Keratinocyte (primary cell): ENCODE data around the gene SLC10A4. TPM values are rescaled to one million over a fixed set of nuclear protein-coding genes. Genes with fewer than 3 reads are reported as not detected.

ENCODE experiments used
- DNase-seq: peaks from one replicate; pipeline ENCODE4 v3.0.0-alpha.2; 2011; ENCODE audit warnings: low read depth, missing footprints, low spot score
- FAIRE-seq: peaks from 2 replicates; lab custom pipeline; 2011; peaks lifted over from hg19 to GRCh38; lab: Jason Lieb, UNC
- H2AFZ ChIP-seq: 2 replicates; pipeline ENCODE4 v1.6.0; 2012; ENCODE audit warnings: low read length, control low read depth, inconsistent platforms; ENCODE audit not compliant: control insufficient read depth
- H3K27ac ChIP-seq: 2 replicates; pipeline ENCODE4 v1.5.1; 2011; ENCODE audit warnings: low read length; ENCODE audit not compliant: control insufficient read depth, insufficient read depth
- H3K27me3 ChIP-seq: 3 replicates; pipeline ENCODE4 v1.6.0; 2011; ENCODE audit warnings: low read length; ENCODE audit not compliant: control insufficient read depth, insufficient read depth; ENCODE audit errors: extremely low read depth
- H3K36me3 ChIP-seq, 2 experiments: 2 replicates in 1 of 2; 3 replicates in 1 of 2; pipeline ENCODE4 v1.5.1; 2011; ENCODE audit warnings: low read length in 2 of 2, mild to moderate bottlenecking in 1 of 2; ENCODE audit not compliant: control insufficient read depth in 2 of 2, insufficient read depth in 2 of 2; ENCODE audit errors: extremely low read depth in 1 of 2
- H3K4me1 ChIP-seq: 3 replicates; pipeline ENCODE4 v1.5.1; 2011; ENCODE audit warnings: low read length; ENCODE audit not compliant: control insufficient read depth, insufficient read depth; ENCODE audit errors: extremely low read depth
- H3K4me2 ChIP-seq: 3 replicates; pipeline ENCODE4 v1.6.0; 2011; ENCODE audit warnings: low read depth, low read length; ENCODE audit not compliant: control insufficient read depth, insufficient read depth; ENCODE audit errors: extremely low read depth
- H3K4me3 ChIP-seq, 3 experiments: fragments of 200-600 bp in 1 of 3; sonication (generic) in 1 of 3; 2 replicates in 2 of 3; 3 replicates in 1 of 3; pipeline ENCODE4 v1.5.1; 2011 to 2016; ENCODE audit warnings: low read length in 3 of 3, mild to moderate bottlenecking in 3 of 3, control low read depth in 2 of 3, inconsistent platforms in 1 of 3, low read depth in 1 of 3, mixed read lengths in 1 of 3, mixed run types in 1 of 3, moderate library complexity in 1 of 3; ENCODE audit not compliant: control insufficient read depth in 2 of 3, insufficient read depth in 2 of 3; ENCODE audit errors: extremely low read depth in 1 of 3
- H3K79me2 ChIP-seq: 2 replicates; pipeline ENCODE4 v1.6.0; 2012; ENCODE audit warnings: low read length; ENCODE audit not compliant: control insufficient read depth, insufficient read depth
- H3K9ac ChIP-seq: 3 replicates; pipeline ENCODE4 v1.6.0; 2011; ENCODE audit warnings: low read length; ENCODE audit not compliant: control insufficient read depth, insufficient read depth; ENCODE audit errors: extremely low read depth
- H3K9me1 ChIP-seq: 3 replicates; pipeline ENCODE4 v1.6.0; 2011; ENCODE audit warnings: low read length; ENCODE audit not compliant: control insufficient read depth, insufficient read depth; ENCODE audit errors: extremely low read depth
- H3K9me3 ChIP-seq: 2 replicates; pipeline ENCODE4 v1.5.1; 2012; ENCODE audit warnings: low read depth, low read length; ENCODE audit not compliant: control insufficient read depth
- H4K20me1 ChIP-seq: 3 replicates; pipeline ENCODE4 v1.6.0; 2011; ENCODE audit warnings: low read length; ENCODE audit not compliant: control insufficient read depth, insufficient read depth; ENCODE audit errors: extremely low read depth
- CTCF ChIP-seq, 3 experiments: IDR thresholded peaks in 1 of 3; conservative IDR thresholded peaks in 1 of 3; optimal IDR thresholded peaks in 1 of 3; 2 replicates in 2 of 3; 3 replicates in 1 of 3; pipeline versions ENCODE3 to v1.5.1; 2011; ENCODE audit warnings: low read length in 3 of 3, mild to moderate bottlenecking in 3 of 3, moderate library complexity in 2 of 3, control low read depth in 1 of 3, inconsistent platforms in 1 of 3; ENCODE audit not compliant: insufficient read depth in 2 of 3; ENCODE audit errors: extremely low read depth in 1 of 3
- EZH2 ChIP-seq: IDR thresholded peaks from one replicate; pipeline ENCODE4 v1.6.1; 2012; ENCODE audit warnings: inconsistent platforms, mild to moderate bottlenecking, low read length, moderate library complexity
- dilution Hi-C: fragments of 300-500 bp; cut with MboI; formaldehyde crosslinking; loops from one replicate; pipeline ENCODE4 v1.7.0; 2020; ENCODE audit warnings: low sequenced_read_pairs; ENCODE audit not compliant: extremely low pct_ligation_motif_present
- polyA plus RNA-seq, 5 experiments: library from polyadenylated mRNA; depleted of rRNA in 3 of 5; stranded (reverse) in 3 of 5; stranded (forward) in 1 of 5; unstranded in 1 of 5; fragments of >200 nt; gene quantifications; 1 replicate in 1 of 5; 2 replicates in 3 of 5; 3 replicates in 1 of 5; pipeline versions ENCODE4 v1.2.1 to v1.2.3, GENCODE V29; 2011 to 2012; ENCODE audit warnings: missing spikeins in 2 of 5, low read depth in 1 of 5, low replicate concordance in 1 of 5

SLC10A4 gene
- polyA plus RNA-seq, 1 donor (not counting 4 experiments of a cell fraction or from before 2014, with no cell fraction given): 0.07 TPM

DNA sequence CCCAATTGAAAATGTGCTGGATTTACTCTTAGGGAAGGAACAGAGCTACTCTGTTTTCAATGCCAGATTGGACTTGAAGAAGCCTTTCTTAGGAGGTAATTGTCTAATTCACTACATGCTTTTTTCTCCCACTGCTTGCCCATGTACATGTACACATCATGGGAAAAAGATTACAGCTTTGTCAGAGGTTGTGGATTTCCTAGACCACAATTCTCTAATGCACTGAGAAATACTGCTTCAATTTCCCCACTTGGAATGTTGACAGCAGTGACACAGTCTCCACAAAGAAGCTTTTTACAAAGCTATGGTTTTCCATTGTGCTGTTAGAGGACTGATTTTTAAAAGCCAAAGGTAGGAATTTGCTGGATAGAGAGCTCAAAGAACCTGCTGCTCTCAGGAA is 26.4 kb downstream of the SLC10A4 start:
- Histone ChIP-seq H4K20me1 (no peaks in the 10 kb centered on the region), H3K79me2 (no peaks in the 10 kb centered on the region), H3K4me2 (no peak overlapping the region), H3K9ac (no peak overlapping the region), H3K9me3 (no peaks in the 10 kb centered on the region), H3K36me3 (peaks cover 12 to 36% of the 10 kb centered on the region in 2 experiments), H3K27ac (no peak overlapping the region), H3K4me3 (no peak overlapping the region), H3K4me1 (no peaks in the 10 kb centered on the region), H3K9me1 (no peaks in the 10 kb centered on the region), H2AFZ (no peak overlapping the region), H3K27me3 (no peaks in the 10 kb centered on the region)
- TF ChIP-seq EZH2 (no peak), CTCF (optimal IDR thresholded peaks at IDR 0.05 in 1 of 3, IDR thresholded peaks at IDR 0.05 in 1 of 3, conservative IDR thresholded peaks at IDR 0.05 in 1 of 3; ENCODE audit: extremely low read depth in 1 of 3, insufficient read depth in 2 of 3, low read length in 3 of 3) (no peak)
- DNase-seq: no peak
- no peak for FAIRE-seq
- dilution Hi-C loops: no loop called here

DNA sequence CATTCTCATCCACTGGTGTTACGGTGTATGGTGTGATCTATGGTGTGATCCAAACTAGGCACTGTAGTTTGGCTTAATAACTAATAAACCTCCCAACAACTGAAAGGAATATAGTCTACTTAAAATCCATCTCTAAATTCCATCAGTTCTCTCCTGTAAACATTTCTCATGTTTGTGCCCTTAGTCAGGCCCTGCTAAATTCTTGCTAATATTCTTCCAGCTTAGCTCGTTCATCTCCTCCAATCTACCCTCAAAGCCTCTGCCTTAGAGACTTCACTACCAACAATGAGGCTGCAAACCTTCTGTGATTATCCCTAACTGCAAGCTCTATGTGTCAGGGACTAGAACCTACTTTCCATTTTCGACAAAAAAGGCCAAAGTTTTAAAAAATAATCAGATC is 35.0 kb downstream of the SLC10A4 start:
- H3K79me2 ChIP-seq: no peaks in the 10 kb centered on the region
- no peaks in the 10 kb centered on the region for H3K4me1 ChIP-seq
- no peak for DNase-seq
- H3K9ac ChIP-seq: no peak overlapping the region
- dilution Hi-C loops: no loop called here
- H3K27me3 ChIP-seq: no peaks in the 10 kb centered on the region
- no peak overlapping the region for H3K4me3 ChIP-seq
- no peak overlapping the region for H3K27ac ChIP-seq
- no peaks in the 10 kb centered on the region for H4K20me1 ChIP-seq
- no peak overlapping the region for H2AFZ ChIP-seq
- H3K9me1 ChIP-seq: no peaks in the 10 kb centered on the region
- H3K36me3 ChIP-seq: peaks cover 11 to 21% of the 10 kb centered on the region in 2 experiments
- no peaks in the 10 kb centered on the region for H3K9me3 ChIP-seq
- no peak overlapping the region for H3K4me2 ChIP-seq
- no peak for FAIRE-seq
- no peak for TF ChIP-seq EZH2

GRCh38 chr4:48526406-48526805 is 43.3 kb downstream of the SLC10A4 start:
- peaks cover 18 to 30% of the 10 kb centered on the region in 2 experiments for H3K36me3 ChIP-seq
- FAIRE-seq: no peak

More at GRCh38 chr4:48526406-48526805, 43.3 kb downstream of the SLC10A4 start:
- no peak overlapping the region for H3K27ac ChIP-seq
- H2AFZ ChIP-seq: no peak overlapping the region
- no peaks in the 10 kb centered on the region for H3K27me3 ChIP-seq
- H4K20me1 ChIP-seq: peaks cover 3% of the 10 kb centered on the region
- H3K4me3 ChIP-seq: no peak overlapping the region
- peaks cover 3% of the 10 kb centered on the region for H3K9me1 ChIP-seq
- no peak overlapping the region for H3K4me2 ChIP-seq
- TF ChIP-seq CTCF (optimal IDR thresholded peaks at IDR 0.05 in 1 of 3, IDR thresholded peaks at IDR 0.05 in 1 of 3, conservative IDR thresholded peaks at IDR 0.05 in 1 of 3; ENCODE audit: extremely low read depth in 1 of 3, insufficient read depth in 2 of 3, low read length in 3 of 3): no peak
- TF ChIP-seq EZH2: no peak
- no peaks in the 10 kb centered on the region for H3K79me2 ChIP-seq
- H3K9ac ChIP-seq: no peak overlapping the region
- no peak for DNase-seq
- H3K9me3 ChIP-seq: no peaks in the 10 kb centered on the region
- H3K4me1 ChIP-seq: no peaks in the 10 kb centered on the region
- dilution Hi-C loops: no loop called here
